Lung (tissue), 12 donors: ENCODE measurements around the gene RAD18. TPM values are rescaled to one million over a fixed set of nuclear protein-coding genes. Genes with fewer than 3 reads are reported as not detected.

ENCODE experiments used
- ATAC-seq: fragments of 200-7000 bp; cut with Tn5 transposase; one replicate; pipeline ENCODE4 v1.9.1; 2020; ENCODE audit warnings: moderate number of reproducible peaks; ENCODE audit not compliant: insufficient read depth, low FRiP score
- DNase-seq, 3 donors: peaks; one replicate each; pipeline ENCODE4 v3.0.0-alpha.2; 2013 to 2017
- H3K27ac ChIP-seq, 2 donors: one replicate each; pipeline ENCODE4 v1.5.1; 2013; ENCODE audit warnings: mild to moderate bottlenecking in 2 of 2, moderate library complexity in 2 of 2, control low read depth in 1 of 2, inconsistent platforms in 1 of 2, low read depth in 1 of 2, low read length in 1 of 2
- H3K27me3 ChIP-seq, 3 donors: one replicate each; pipeline ENCODE4 v1.5.1; 2013; ENCODE audit warnings: low read length in 2 of 3; ENCODE audit not compliant: control insufficient read depth in 3 of 3, insufficient read depth in 3 of 3
- H3K36me3 ChIP-seq, 4 donors: one replicate each; pipeline ENCODE4 v1.5.1; 2013; ENCODE audit warnings: low read length in 4 of 4, mild to moderate bottlenecking in 1 of 4, moderate library complexity in 1 of 4; ENCODE audit not compliant: control insufficient read depth in 4 of 4, insufficient read depth in 4 of 4
- H3K4me1 ChIP-seq, 5 donors: one replicate each; pipeline ENCODE4 v1.5.1; 2013; ENCODE audit warnings: low read length in 5 of 5, mild to moderate bottlenecking in 2 of 5, moderate library complexity in 1 of 5; ENCODE audit not compliant: control insufficient read depth in 5 of 5, insufficient read depth in 5 of 5
- H3K4me3 ChIP-seq: one replicate; pipeline ENCODE4 v1.5.1; 2013; ENCODE audit warnings: mild to moderate bottlenecking, control low read depth, moderate library complexity
- H3K9ac ChIP-seq, 2 donors: one replicate each; pipeline ENCODE4 v1.5.1; 2013; ENCODE audit warnings: low read length in 2 of 2, control low read depth in 1 of 2; ENCODE audit not compliant: insufficient read depth in 1 of 2
- H3K9me3 ChIP-seq, 4 donors: one replicate each; pipeline ENCODE4 v1.5.1; 2013; ENCODE audit warnings: low read length in 3 of 4, mild to moderate bottlenecking in 1 of 4, moderate library complexity in 1 of 4; ENCODE audit not compliant: control insufficient read depth in 4 of 4, insufficient read depth in 3 of 4
- CTCF ChIP-seq: IDR thresholded peaks from 2 replicates; pipeline ENCODE4 v1.5.1; 2012; ENCODE audit warnings: mild to moderate bottlenecking; ENCODE audit errors: control extremely low read depth, extremely low read depth
- WGBS, 2 donors: extraction: QIAGEN DNeasy Blood & Tissue Kit; methylation state at CpG; one replicate each; pipeline ENCODE4 v1.1.7; 2013; 5-methylcytosine and 5-hydroxymethylcytosine counted together
- polyA plus RNA-seq, 2 donors: library from polyadenylated mRNA; stranded (reverse); fragments of 200-250 nt; gene quantifications; one replicate each; pipeline ENCODE4 v1.2.1, GENCODE V29; 2013
- total RNA-seq, 2 donors: library from RNA; depleted of rRNA in 1 of 2; stranded (reverse); fragments of >200 nt in 1 of 2; gene quantifications; one replicate each; pipeline ENCODE4 v1.2.1, GENCODE V29; 2014 to 2021
- donor health status: control.
- donor health status: control.
- donor health status: Bipolar disorder and iron deficiency.
- donor health status: healthy.
- donor health status: DM: yes; HTN: yes; CAD: no.

RAD18 gene
- total and polyA plus RNA-seq, 4 donors = 2.1 to 23.6 (median 6.3) TPM

GRCh38 chr3:8952130-8952529 lies 11.1 kb downstream of the RAD18 start:
- ATAC-seq (no peak), DNase-seq (no peak)
- H3K9me3 ChIP-seq = no peaks in the 10 kb centered on the region
- no peak overlapping the region for H3K4me3 ChIP-seq
- H3K9ac ChIP-seq = no peak overlapping the region
- no peaks in the 10 kb centered on the region for H3K36me3 ChIP-seq
- H3K27me3 ChIP-seq = no peaks in the 10 kb centered on the region
- no peak for TF ChIP-seq CTCF
- no peaks in the 10 kb centered on the region for H3K4me1 ChIP-seq
- no peak overlapping the region for H3K27ac ChIP-seq

GRCh38 chr3:8945890-8946600 lies 17.2 kb downstream of the RAD18 start:
- H3K4me1 ChIP-seq = no peaks in the 10 kb centered on the region

GRCh38 chr3:8942746-8943488 lies 20.4 kb downstream of the RAD18 start:
- TF ChIP-seq CTCF = no peak
- Histone ChIP-seq H3K9ac (no peak overlapping the region), H3K36me3 (peaks cover 8 to 13% (median 10%) of the 10 kb centered on the region in 4 donors), H3K9me3 (peaks cover 0 to 2% (median 0%) of the 10 kb centered on the region in 4 donors), H3K4me3 (no peak overlapping the region), H3K4me1 (peaks cover 0 to 1% (median 0%) of the 10 kb centered on the region in 5 donors), H3K27me3 (no peaks in the 10 kb centered on the region), H3K27ac (no peak overlapping the region)
- 91 to 93% methylated on average over 4 of the region's 4 CpGs for WGBS, 2 donors
- no peak for ATAC-seq
- DNase-seq = no peak

More at GRCh38 chr3:8945890-8946600, 17.2 kb downstream of the RAD18 start:
- 48 to 80% methylated on average over 3 of the region's 3 CpGs for WGBS, 2 donors
- TF ChIP-seq CTCF = no peak
- DNase-seq (no peak), ATAC-seq (no peak)
- Histone ChIP-seq H3K9me3 (peaks cover 0 to 2% (median 0%) of the 10 kb centered on the region in 4 donors), H3K36me3 (peaks cover 3 to 9% (median 4%) of the 10 kb centered on the region in 4 donors), H3K9ac (no peak overlapping the region), H3K27me3 (no peaks in the 10 kb centered on the region), H3K4me3 (no peak overlapping the region), H3K27ac (no peak overlapping the region)
